Activated naive CD4-positive, alpha-beta T cell treated with anti-CD3 and anti-CD28 coated beads, Interleukin-2, amount 10 ng/mL, durations not matched to agents 7 days and 5 days (primary cell): ENCODE data around the gene GPATCH1.
"Not testable (repeated sequence)": the region's sequence is repeated elsewhere in the genome, so short reads cannot be mapped to it uniquely, and the experiment has no call there.

Experiments used
- CTCF ChIA-PET: fragments of 350-600 bp; sonication (Branson Sonifier 250); formaldehyde crosslinking; loops from one replicate; lab custom pipeline; 2021; ENCODE audit warnings: antibody characterized with exemption; lab: Charles Lee
- DNase-seq: peaks from one replicate; pipeline ENCODE4 v3.0.0-alpha.2; 2020
- H3K27ac Mint-ChIP-seq: one replicate; pipeline ENCODE4 v1.8.0; 2021; ENCODE audit warnings: mild to moderate bottlenecking, moderate library complexity, mixed read lengths
- H3K27me3 Mint-ChIP-seq: one replicate; pipeline ENCODE4 v1.8.0; 2021; ENCODE audit warnings: mild to moderate bottlenecking, mixed read lengths
- H3K36me3 Mint-ChIP-seq: one replicate; pipeline ENCODE4 v1.8.0; 2021; ENCODE audit warnings: mixed read lengths
- H3K4me1 Mint-ChIP-seq: one replicate; pipeline ENCODE4 v1.8.0; 2021; ENCODE audit warnings: mixed read lengths
- H3K4me3 Mint-ChIP-seq: one replicate; pipeline ENCODE4 v1.8.0; 2021; ENCODE audit warnings: mild to moderate bottlenecking, moderate library complexity, mixed read lengths
- H3K9me3 Mint-ChIP-seq: one replicate; pipeline ENCODE4 v1.8.0; 2021; ENCODE audit warnings: mixed read lengths

GPATCH1 gene

DNA sequence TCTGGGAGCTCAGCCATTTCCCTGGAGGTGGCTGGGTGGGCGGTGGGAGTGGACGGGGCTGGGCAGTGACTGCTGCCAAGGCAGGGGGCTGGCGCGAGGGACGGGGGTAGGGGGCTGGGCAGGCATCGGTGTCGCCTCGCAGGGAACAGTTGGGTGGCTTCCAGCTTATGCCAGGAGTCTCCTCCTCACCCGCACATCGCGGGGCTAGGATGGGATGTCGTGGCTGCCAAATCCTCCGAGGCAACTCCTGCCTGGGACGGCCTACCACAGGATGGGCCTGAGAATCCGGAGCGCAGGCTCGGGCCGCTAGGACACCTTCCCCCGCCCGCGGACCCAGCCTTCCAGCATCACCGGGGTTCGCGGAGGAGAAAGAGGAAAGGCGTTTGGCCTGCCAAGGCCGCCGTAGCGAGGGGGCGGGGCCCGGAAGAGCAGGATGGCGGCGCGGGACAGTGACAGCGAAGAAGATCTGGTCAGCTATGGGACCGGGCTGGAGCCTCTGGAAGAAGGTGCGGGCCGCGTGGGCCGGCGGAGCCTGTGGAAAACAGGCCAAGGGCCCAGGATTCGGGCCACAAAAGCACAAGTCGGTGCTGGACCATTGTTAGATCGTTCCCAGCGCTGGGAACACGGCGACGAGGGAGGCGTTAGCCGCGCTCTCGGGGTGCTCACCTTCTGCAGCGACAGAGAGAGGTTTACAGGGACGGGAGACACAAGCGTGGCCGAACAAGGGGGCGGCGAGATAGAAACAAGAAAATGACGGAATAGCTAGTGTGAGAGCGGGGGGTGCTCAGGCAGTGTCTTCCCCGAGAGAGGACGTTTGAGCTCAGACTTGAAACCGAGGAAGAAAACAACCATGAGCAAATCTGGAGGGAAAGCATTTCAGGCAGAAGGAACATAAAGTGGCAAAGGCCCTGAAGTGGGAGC lies at the start of gene GPATCH1:
Gene GPATCH1 (plus strand): TSS at position 421 of the 921 bp plus-strand sequence. CDS start 13 bp downstream, at position 434.
- Mint-ChIP-seq H3K27ac (peak within 1 kb of the TSS; percentile 92), H3K36me3 (peaks cover 3% of the 10 kb centered on the region), H3K4me3 (peak within 1 kb of the TSS; percentile 95), H3K27me3 (peaks cover 9% of the 10 kb centered on the region), H3K4me1 (peaks cover 34% of the 10 kb centered on the region), H3K9me3 (no peaks in the 10 kb centered on the region)
- DNase-seq = peak; percentile 90
- CTCF ChIA-PET = no interaction called here

DNA sequence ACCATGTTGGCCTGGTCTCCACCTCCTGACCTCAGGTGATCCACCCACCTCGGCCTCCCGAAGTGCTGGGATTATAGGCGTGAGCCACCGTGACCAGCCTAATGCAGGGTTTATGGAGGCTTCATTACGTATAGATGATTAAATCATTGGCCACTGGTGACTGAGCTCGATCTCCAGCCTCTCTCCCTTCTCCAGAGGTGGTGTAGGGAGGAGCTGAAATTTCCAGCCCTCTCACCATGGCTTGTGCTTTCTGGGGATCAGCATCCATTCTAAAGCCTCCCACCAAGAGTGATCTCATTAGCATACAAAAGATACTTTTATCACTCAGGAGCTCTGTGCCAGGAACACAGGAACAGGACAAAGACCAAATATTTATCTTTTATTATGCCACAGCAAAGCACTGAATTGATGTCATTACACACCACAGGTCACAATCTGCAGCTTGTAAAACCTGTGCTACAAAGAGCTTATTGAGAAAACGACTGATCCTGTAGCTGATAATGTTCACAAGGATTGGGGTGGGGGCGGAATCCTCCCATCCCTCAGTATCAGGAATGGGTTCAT lies 48.7 kb upstream of the GPATCH1 start:
- no peak for DNase-seq
- no peaks in the 10 kb centered on the region for H3K27me3 Mint-ChIP-seq
- CTCF ChIA-PET = no interaction called here
- H3K9me3 Mint-ChIP-seq = peaks cover 14% of the 10 kb centered on the region
- peaks cover 4% of the 10 kb centered on the region for H3K36me3 Mint-ChIP-seq
- peaks cover 6% of the 10 kb centered on the region for H3K4me1 Mint-ChIP-seq
- H3K27ac Mint-ChIP-seq = no peak overlapping the region
- H3K4me3 Mint-ChIP-seq = no peak overlapping the region

DNA sequence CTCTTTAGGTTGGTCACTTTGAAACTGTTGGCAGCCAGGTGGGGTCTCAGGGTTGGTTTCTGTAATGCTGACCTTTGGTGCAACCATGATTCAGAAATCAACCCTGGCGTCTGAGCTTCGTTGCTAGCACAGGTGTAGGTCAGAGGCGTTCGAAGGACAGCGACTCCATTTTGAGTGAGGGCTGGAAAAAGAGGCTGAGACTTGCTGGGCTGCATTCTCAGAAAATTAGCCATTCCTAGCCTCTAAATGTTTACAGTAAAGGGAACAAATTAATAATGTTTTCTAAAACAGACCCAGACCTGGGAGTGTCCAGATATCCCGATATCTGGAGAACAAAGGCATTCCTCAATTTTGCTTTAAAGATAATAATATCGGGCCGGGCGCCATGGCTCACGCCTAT lies 45.5 kb upstream of the GPATCH1 start:
- no peak for DNase-seq
- Mint-ChIP-seq H3K27ac (no peak overlapping the region), H3K9me3 (peaks cover 4% of the 10 kb centered on the region), H3K36me3 (peaks cover 7% of the 10 kb centered on the region), H3K4me1 (peaks cover 14% of the 10 kb centered on the region), H3K4me3 (no peak overlapping the region), H3K27me3 (no peaks in the 10 kb centered on the region)
- CTCF ChIA-PET = no interaction called here

GRCh38 chr19:33036370-33037167 lies 44.4 kb upstream of the GPATCH1 start:
- H3K27ac Mint-ChIP-seq = peak overlapping the region; percentile 85
- H3K36me3 Mint-ChIP-seq, H3K4me3 Mint-ChIP-seq, H3K9me3 Mint-ChIP-seq, DNase-seq, CTCF ChIA-PET, H3K27me3 Mint-ChIP-seq: not testable (repeated sequence)
- peaks cover 14% of the 10 kb centered on the region for H3K4me1 Mint-ChIP-seq

GRCh38 chr19:33037168-33038025 lies 43.6 kb upstream of the GPATCH1 start:
- Mint-ChIP-seq H3K4me3 (peak overlapping the region; percentile 33), H3K4me1 (peaks cover 14% of the 10 kb centered on the region), H3K27ac (peak overlapping the region; percentile 85)
- peak; percentile 49 for DNase-seq
- H3K9me3 Mint-ChIP-seq, H3K27me3 Mint-ChIP-seq, CTCF ChIA-PET, H3K36me3 Mint-ChIP-seq: not testable (repeated sequence)

DNA sequence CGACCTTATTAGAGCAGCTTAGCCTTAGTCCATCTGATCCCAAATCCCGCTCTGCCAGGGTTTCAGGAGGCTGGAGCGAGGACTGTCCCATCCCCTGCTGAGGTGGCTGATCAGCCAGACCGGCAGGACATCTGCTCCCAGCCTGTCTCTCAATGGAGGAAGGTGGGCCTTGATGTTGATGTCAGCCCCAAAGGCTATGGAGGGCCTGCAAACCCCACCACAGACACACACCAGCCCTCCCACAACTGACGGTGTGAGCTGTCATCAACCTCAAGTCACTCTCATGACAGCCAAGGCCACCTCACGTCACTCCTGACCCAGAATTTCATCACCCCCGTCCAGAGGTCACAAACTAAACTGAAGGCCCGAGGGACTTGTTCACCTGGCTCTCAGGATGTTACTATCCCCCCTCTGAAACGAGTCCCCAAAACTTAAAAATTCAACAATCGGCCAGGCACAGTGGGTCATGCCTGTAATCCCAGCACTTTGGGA lies 41.8 kb upstream of the GPATCH1 start:
- DNase-seq = no peak
- H3K27ac Mint-ChIP-seq = no peak overlapping the region
- CTCF ChIA-PET = no interaction called here
- H3K9me3 Mint-ChIP-seq = peaks cover 4% of the 10 kb centered on the region
- H3K4me1 Mint-ChIP-seq = peaks cover 14% of the 10 kb centered on the region
- H3K4me3 Mint-ChIP-seq = no peak overlapping the region
- H3K36me3 Mint-ChIP-seq = peaks cover 7% of the 10 kb centered on the region
- H3K27me3 Mint-ChIP-seq = no peaks in the 10 kb centered on the region

GRCh38 chr19:33039815-33040214 lies 41.2 kb upstream of the GPATCH1 start:
- peaks cover 14% of the 10 kb centered on the region for H3K4me1 Mint-ChIP-seq
- H3K27ac Mint-ChIP-seq = no peak overlapping the region
- H3K36me3 Mint-ChIP-seq = peaks cover 7% of the 10 kb centered on the region
- CTCF ChIA-PET = no interaction called here
- no peak for DNase-seq
- H3K27me3 Mint-ChIP-seq = no peaks in the 10 kb centered on the region
- no peak overlapping the region for H3K4me3 Mint-ChIP-seq
- H3K9me3 Mint-ChIP-seq = peaks cover 4% of the 10 kb centered on the region

- no peak for DNase-seq
- Mint-ChIP-seq H3K9me3 (peaks cover 4% of the 10 kb centered on the region), H3K36me3 (peaks cover 7% of the 10 kb centered on the region), H3K27ac (no peak overlapping the region), H3K27me3 (no peaks in the 10 kb centered on the region), H3K4me3 (no peak overlapping the region), H3K4me1 (peaks cover 12% of the 10 kb centered on the region)
- CTCF ChIA-PET = no interaction called here
Observed at GRCh38 chr19:33040994-33041827, 39.8 kb upstream of the GPATCH1 start.

GRCh38 chr19:33041828-33042160 lies 39.2 kb upstream of the GPATCH1 start:
- H3K36me3 Mint-ChIP-seq, CTCF ChIA-PET, H3K4me3 Mint-ChIP-seq, H3K27me3 Mint-ChIP-seq, H3K9me3 Mint-ChIP-seq, DNase-seq, H3K27ac Mint-ChIP-seq: not testable (repeated sequence)
- H3K4me1 Mint-ChIP-seq = peaks cover 12% of the 10 kb centered on the region

- CTCF ChIA-PET = no interaction called here
- no peak overlapping the region for H3K27ac Mint-ChIP-seq
- H3K9me3 Mint-ChIP-seq = no peaks in the 10 kb centered on the region
- H3K27me3 Mint-ChIP-seq = peaks cover 18% of the 10 kb centered on the region
- no peak for DNase-seq
- no peak overlapping the region for H3K4me3 Mint-ChIP-seq
- no peaks in the 10 kb centered on the region for H3K36me3 Mint-ChIP-seq
- H3K4me1 Mint-ChIP-seq = no peaks in the 10 kb centered on the region
Observed at GRCh38 chr19:33047422-33047821, 33.6 kb upstream of the GPATCH1 start.

DNA sequence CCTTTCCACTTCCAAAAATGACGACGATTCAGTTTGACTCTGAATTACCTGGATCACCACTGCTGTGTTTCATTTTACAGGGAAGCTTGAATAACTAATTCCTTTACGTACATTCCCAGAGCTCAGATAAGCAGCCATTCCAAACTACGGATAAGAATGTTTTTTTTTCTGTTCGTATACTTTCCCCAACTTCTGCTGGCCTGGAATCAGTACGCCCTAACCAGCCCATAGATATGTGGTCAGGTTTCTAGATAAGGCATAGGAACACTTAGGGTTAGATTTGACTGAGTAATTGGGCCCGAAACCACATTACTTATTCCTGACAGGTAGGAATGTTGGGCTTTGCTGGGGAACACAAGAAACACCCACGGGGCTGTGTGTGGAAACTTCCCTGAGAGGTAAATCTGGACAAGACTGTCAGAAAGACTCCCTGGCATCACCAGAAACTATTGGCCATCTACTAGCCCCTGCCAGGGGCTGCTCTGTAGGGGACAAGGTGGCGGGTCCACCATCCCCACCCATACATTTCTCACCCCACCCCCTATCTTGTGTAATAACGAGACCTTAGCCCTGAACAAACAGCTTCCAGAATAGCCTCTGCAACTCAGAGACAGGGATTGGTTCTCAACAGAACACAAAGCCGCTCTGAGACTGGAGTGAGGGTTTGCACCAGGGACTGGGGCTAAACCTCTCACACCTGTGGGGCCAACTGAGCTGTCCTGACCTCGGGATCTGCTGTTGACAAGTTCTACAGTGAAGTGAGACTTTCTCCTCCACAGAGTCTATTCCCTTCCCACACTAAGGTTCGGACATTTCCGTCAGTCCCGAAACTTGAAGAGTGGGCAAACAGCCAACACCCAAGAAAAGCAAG lies 31.9 kb upstream of the GPATCH1 start:
- Mint-ChIP-seq H3K36me3 (no peaks in the 10 kb centered on the region), H3K4me3 (no peak overlapping the region), H3K27ac (no peak overlapping the region)

GRCh38 chr19:33050110-33050509 lies 30.9 kb upstream of the GPATCH1 start:
- Mint-ChIP-seq H3K4me3 (no peak overlapping the region), H3K27ac (no peak overlapping the region), H3K36me3 (no peaks in the 10 kb centered on the region), H3K27me3 (peaks cover 18% of the 10 kb centered on the region), H3K4me1 (no peaks in the 10 kb centered on the region), H3K9me3 (no peaks in the 10 kb centered on the region)
- CTCF ChIA-PET = no interaction called here
- DNase-seq = no peak

More for the DNA sequence above, 31.9 kb upstream of the GPATCH1 start:
- no peak for DNase-seq
- H3K9me3 Mint-ChIP-seq = no peaks in the 10 kb centered on the region
- H3K27me3 Mint-ChIP-seq = peaks cover 18% of the 10 kb centered on the region
- CTCF ChIA-PET = no interaction called here
- no peaks in the 10 kb centered on the region for H3K4me1 Mint-ChIP-seq
